GM13977 (cell line): ENCODE measurements around the gene LDHA.

Source experiments
- DNase-seq: peaks from one replicate; pipeline ENCODE4 v3.0.0; 2012; ENCODE audit warnings: low spot score
- in situ Hi-C: fragments of 300-500 bp; cut with MboI; formaldehyde crosslinking; loops from one replicate; pipeline ENCODE4 v1.12.0; 2022; ENCODE audit warnings: low sequenced_read_pairs, low pct_unique_long_range_greater_than_20kb, mixed read lengths, inconsistent platforms; ENCODE audit not compliant: unreplicated experiment
- TF ChIP-seq, protein P1 (sequence below): IDR thresholded peaks from 2 replicates; pipeline ENCODE4 v1.5.1; 2012; ENCODE audit warnings: mild to moderate bottlenecking, control low read depth; ENCODE audit not compliant: insufficient read depth; ENCODE audit errors: extremely low read depth, missing control alignments

Gene LDHA

DNA sequence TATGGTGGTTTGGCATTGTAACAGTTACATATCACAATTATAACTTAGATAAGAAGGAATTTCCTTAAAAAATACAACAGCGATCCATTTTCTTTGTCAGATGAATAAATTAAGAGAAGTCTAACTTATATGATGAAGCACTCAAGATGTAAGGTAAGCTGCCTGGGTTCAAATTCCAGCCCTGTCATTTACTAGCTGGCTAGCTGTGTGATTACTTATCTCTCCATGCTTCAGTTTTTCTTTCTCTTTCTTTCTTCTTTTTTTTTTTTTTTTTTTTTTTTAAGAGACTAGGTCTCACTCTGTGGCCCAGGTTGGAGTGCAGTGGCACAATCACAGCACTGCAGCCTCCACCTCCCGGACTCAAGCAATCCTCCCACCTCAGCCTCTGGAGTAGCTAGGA, 22.2 kb upstream of the LDHA start:
- DNase-seq, result no peak
- TF ChIP-seq, protein P1, sequence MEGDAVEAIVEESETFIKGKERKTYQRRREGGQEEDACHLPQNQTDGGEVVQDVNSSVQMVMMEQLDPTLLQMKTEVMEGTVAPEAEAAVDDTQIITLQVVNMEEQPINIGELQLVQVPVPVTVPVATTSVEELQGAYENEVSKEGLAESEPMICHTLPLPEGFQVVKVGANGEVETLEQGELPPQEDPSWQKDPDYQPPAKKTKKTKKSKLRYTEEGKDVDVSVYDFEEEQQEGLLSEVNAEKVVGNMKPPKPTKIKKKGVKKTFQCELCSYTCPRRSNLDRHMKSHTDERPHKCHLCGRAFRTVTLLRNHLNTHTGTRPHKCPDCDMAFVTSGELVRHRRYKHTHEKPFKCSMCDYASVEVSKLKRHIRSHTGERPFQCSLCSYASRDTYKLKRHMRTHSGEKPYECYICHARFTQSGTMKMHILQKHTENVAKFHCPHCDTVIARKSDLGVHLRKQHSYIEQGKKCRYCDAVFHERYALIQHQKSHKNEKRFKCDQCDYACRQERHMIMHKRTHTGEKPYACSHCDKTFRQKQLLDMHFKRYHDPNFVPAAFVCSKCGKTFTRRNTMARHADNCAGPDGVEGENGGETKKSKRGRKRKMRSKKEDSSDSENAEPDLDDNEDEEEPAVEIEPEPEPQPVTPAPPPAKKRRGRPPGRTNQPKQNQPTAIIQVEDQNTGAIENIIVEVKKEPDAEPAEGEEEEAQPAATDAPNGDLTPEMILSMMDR, result no peak
- in situ Hi-C loops, result no loop called here

DNA sequence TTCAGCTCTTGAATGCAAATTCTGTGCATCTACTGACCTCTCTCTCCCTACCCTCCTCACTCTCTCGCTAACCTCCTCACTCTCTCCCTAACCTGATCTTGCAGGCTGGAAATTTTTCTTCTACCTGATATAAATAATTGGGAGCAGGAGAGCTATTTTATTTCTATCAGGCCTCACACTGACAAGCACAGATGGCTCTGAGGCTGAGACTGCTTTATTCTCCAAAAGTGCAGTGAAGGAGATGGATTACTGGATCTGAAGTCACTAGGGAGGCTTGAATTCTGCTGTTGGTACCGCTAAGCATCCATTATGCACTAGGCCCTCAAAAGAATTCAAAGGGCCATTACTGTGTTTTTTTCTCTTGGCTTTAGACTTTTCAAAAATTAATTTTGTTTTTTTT, 19.4 kb upstream of the LDHA start:
- in situ Hi-C loops, result no loop called here
- TF ChIP-seq, protein P1, result no peak
- no peak for DNase-seq

- no peak for DNase-seq
- TF ChIP-seq, protein P1, result no peak
- in situ Hi-C loops, result no loop called here
These were observed 18.4 kb upstream of the LDHA start for GRCh38 chr11:18375941-18376340.

- TF ChIP-seq, protein P1, result no peak
- no peak for DNase-seq
- in situ Hi-C loops, result no loop called here
These were observed 15.2 kb upstream of the LDHA start for GRCh38 chr11:18379201-18379600.

GRCh38 chr11:18383388-18384156, 10.8 kb upstream of the LDHA start:
- peak; percentile 80 for DNase-seq
- in situ Hi-C loops, result no loop called here
- TF ChIP-seq, protein P1, result no peak

DNA sequence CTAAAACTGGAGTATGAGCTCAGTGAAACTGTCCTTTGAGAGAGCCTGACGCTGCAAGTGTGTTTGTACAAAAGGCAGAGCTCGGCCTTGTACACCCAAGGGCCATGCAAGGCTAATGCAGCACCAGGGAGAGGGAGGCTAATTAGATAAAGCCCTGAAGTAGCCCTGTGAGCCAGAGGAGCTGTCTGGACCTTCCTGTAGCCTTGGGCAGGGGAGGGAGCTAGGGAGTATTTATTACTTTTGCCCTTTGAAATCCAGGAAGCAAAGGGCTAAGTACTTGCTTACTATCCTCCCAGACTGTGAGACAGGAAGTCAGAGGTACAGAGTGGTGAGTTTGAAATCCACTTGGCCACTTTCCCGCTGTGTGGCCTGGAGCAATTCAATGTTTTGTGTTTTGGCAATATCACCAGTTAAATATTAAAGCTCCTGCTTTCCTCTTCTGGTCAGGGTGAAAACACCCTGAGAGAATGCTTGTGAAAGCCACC, 10.2 kb upstream of the LDHA start:
- TF ChIP-seq, protein P1, result no peak
- DNase-seq, result no peak
- in situ Hi-C loops, result no loop called here
